Hepatocyte (in vitro differentiated cells): ENCODE data around the gene IDH3G. TPM values are rescaled to one million over a fixed set of nuclear protein-coding genes. Genes with fewer than 3 reads are reported as not detected.

Experiments used
- DNase-seq: peaks from one replicate; pipeline ENCODE4 v3.0.0-alpha.2; 2016; ENCODE audit warnings: low spot score
- H2AFZ ChIP-seq: fragments of 200-600 bp; sonication (generic); 2 replicates; pipeline ENCODE4 v1.6.0; 2016; ENCODE audit warnings: antibody characterized with exemption, mild to moderate bottlenecking
- H3K27ac ChIP-seq: fragments of 200-600 bp; sonication (generic); 2 replicates; pipeline ENCODE4 v1.5.1; 2016; ENCODE audit warnings: mild to moderate bottlenecking
- H3K27me3 ChIP-seq: fragments of 200-600 bp; sonication (generic); 2 replicates; pipeline ENCODE4 v1.6.1; 2016
- H3K36me3 ChIP-seq: fragments of 200-600 bp; sonication (generic); replicated peaks from 2 replicates; pipeline ENCODE4 v1.5.1; 2016; ENCODE audit warnings: low read depth; ENCODE audit not compliant: insufficient read depth
- H3K4me1 ChIP-seq: fragments of 200-600 bp; sonication (generic); 2 replicates; pipeline ENCODE4 v1.5.1; 2016; ENCODE audit warnings: mild to moderate bottlenecking, moderate library complexity; ENCODE audit not compliant: insufficient read depth
- H3K4me2 ChIP-seq: fragments of 200-600 bp; sonication (generic); 2 replicates; pipeline ENCODE4 v1.6.0; 2016
- H3K4me3 ChIP-seq: fragments of 200-600 bp; sonication (generic); 2 replicates; pipeline ENCODE4 v1.5.1; 2016; ENCODE audit warnings: mild to moderate bottlenecking
- H3K79me2 ChIP-seq: fragments of 200-600 bp; sonication (generic); 2 replicates; pipeline ENCODE4 v1.6.0; 2017; ENCODE audit warnings: mild to moderate bottlenecking
- H3K9me2 ChIP-seq: fragments of 200-600 bp; sonication (generic); replicated peaks from 2 replicates; pipeline ENCODE4 v1.6.0; 2017; ENCODE audit warnings: mild to moderate bottlenecking; ENCODE audit not compliant: insufficient read depth
- H3K9me3 ChIP-seq: fragments of 200-600 bp; sonication (generic); 2 replicates; pipeline ENCODE4 v1.5.1; 2016; ENCODE audit warnings: low read depth, mild to moderate bottlenecking
- H4K20me1 ChIP-seq: fragments of 200-600 bp; sonication (generic); 2 replicates; pipeline ENCODE4 v1.6.0; 2016; ENCODE audit warnings: mild to moderate bottlenecking; ENCODE audit not compliant: insufficient read depth, poor library complexity, severe bottlenecking
- CTCF ChIP-seq: fragments of 200-600 bp; sonication (generic); IDR thresholded peaks from 2 replicates; pipeline ENCODE4 v1.5.1; 2016; ENCODE audit warnings: antibody characterized with exemption, mild to moderate bottlenecking; ENCODE audit not compliant: poor library complexity
- EZH2 ChIP-seq: fragments of 200-600 bp; sonication (generic); IDR thresholded peaks from 2 replicates; pipeline ENCODE4 v1.6.1; 2016; ENCODE audit warnings: antibody characterized with exemption, mild to moderate bottlenecking, borderline replicate concordance
- EZH2phosphoT487 ChIP-seq: fragments of 200-600 bp; sonication (generic); IDR thresholded peaks from one replicate; pipeline ENCODE4 v1.6.1; 2018; ENCODE audit warnings: antibody characterized with exemption, mild to moderate bottlenecking, low read depth, moderate library complexity; ENCODE audit not compliant: unreplicated experiment, severe bottlenecking
- WGBS: methylation state at CpG from one replicate; pipeline ENCODE4 v1.1.6; 2016; ENCODE audit warnings: low lambda C conversion rate; ENCODE audit errors: missing lambda C conversion rate; 5-methylcytosine and 5-hydroxymethylcytosine counted together
- polyA plus RNA-seq: library from polyadenylated mRNA; unstranded; fragments of >200 nt; fragmentation: Nextera tagmentation; extraction: Ambion mirVana; gene quantifications from 2 replicates; pipeline ENCODE4 v1.2.1, GENCODE V29; 2016
- total RNA-seq: library from RNA; depleted of rRNA; stranded (reverse); fragments of >200 nt; gene quantifications from 2 replicates; pipeline ENCODE4 v1.2.3, GENCODE V29; 2014

Gene IDH3G
- total and polyA plus RNA-seq, 2 experiments from 2014 or later, result 35.4 to 74.3 TPM

- TF ChIP-seq EZH2 (no peak), EZH2phosphoT487 (no peak), CTCF (no peak)
- Histone ChIP-seq H3K4me2 (peak overlapping the region; percentile 69), H3K9me3 (no peaks in the 10 kb centered on the region), H3K4me3 (no peak overlapping the region), H3K36me3 (no peaks in the 10 kb centered on the region), H3K27me3 (no peaks in the 10 kb centered on the region), H3K4me1 (peaks cover 5% of the 10 kb centered on the region), H2AFZ (no peak overlapping the region), H3K27ac (peak overlapping the region; percentile 75), H3K79me2 (no peaks in the 10 kb centered on the region), H3K9me2 (no peaks in the 10 kb centered on the region), H4K20me1 (no peaks in the 10 kb centered on the region)
- no peak for DNase-seq
- 80% methylated on average over 18 of the region's 27 CpGs for WGBS
These were observed 28.8 kb downstream of the IDH3G start for GRCh38 chrX:153765138-153766079.

GRCh38 chrX:153764786-153765137 lies 29.4 kb downstream of the IDH3G start:
- H2AFZ ChIP-seq, result no peak overlapping the region
- TF ChIP-seq EZH2phosphoT487 (no peak), CTCF (no peak), EZH2 (no peak)
- no peak overlapping the region for H3K27ac ChIP-seq
- H3K9me3 ChIP-seq, result no peaks in the 10 kb centered on the region
- DNase-seq, result no peak
- H3K4me1 ChIP-seq, result peaks cover 5% of the 10 kb centered on the region
- WGBS, result 94% methylated on average over 7 of the region's 7 CpGs
- no peak overlapping the region for H3K4me2 ChIP-seq
- H3K36me3 ChIP-seq, result no peaks in the 10 kb centered on the region
- no peaks in the 10 kb centered on the region for H3K79me2 ChIP-seq
- no peak overlapping the region for H3K4me3 ChIP-seq
- no peaks in the 10 kb centered on the region for H3K9me2 ChIP-seq
- no peaks in the 10 kb centered on the region for H3K27me3 ChIP-seq
- no peaks in the 10 kb centered on the region for H4K20me1 ChIP-seq

- WGBS, result 75% methylated on average over 26 of the region's 26 CpGs
- H3K27ac ChIP-seq, result no peak within 1 kb of the TSS
- no peaks in the 10 kb centered on the region for H3K36me3 ChIP-seq
- H3K4me1 ChIP-seq, result peaks cover 5% of the 10 kb centered on the region
- H4K20me1 ChIP-seq, result no peaks in the 10 kb centered on the region
- H3K4me3 ChIP-seq, result no peak within 1 kb of the TSS
- peak; percentile 63 for TF ChIP-seq CTCF
- no peak for TF ChIP-seq EZH2phosphoT487
- TF ChIP-seq EZH2, result no peak
- H2AFZ ChIP-seq, result no peak within 1 kb of the TSS
- H3K4me2 ChIP-seq, result peak within 1 kb of the TSS; percentile 49
- H3K79me2 ChIP-seq, result no peaks in the 10 kb centered on the region
- no peaks in the 10 kb centered on the region for H3K9me3 ChIP-seq
- no peaks in the 10 kb centered on the region for H3K27me3 ChIP-seq
- H3K9me2 ChIP-seq, result no peaks in the 10 kb centered on the region
- peak; percentile 83 for DNase-seq
These were observed 30.0 kb downstream of the IDH3G start, which contains the start of gene PLXNB3 for GRCh38 chrX:153763989-153764755. Gene PLXNB3, plus strand, starts transcription at chrX:153764249. Its CDS starts 1,287 bp downstream, at chrX:153765536.
